CD8-positive, alpha-beta memory T cell (primary cell): ENCODE results near the gene CAPZB. TPM values are rescaled to one million over a fixed set of nuclear protein-coding genes. Genes with fewer than 3 reads are reported as not detected.

Experiments
- CTCF ChIA-PET: fragments of 350-600 bp; sonication (Branson Sonifier 250); formaldehyde crosslinking; loops from one replicate; lab custom pipeline; 2021; ENCODE audit warnings: antibody characterized with exemption; lab: Charles Lee
- POLR2A ChIA-PET: fragments of 350-600 bp; sonication (Branson Sonifier 250); formaldehyde crosslinking; loops from one replicate; lab custom pipeline; 2021; ENCODE audit warnings: antibody characterized with exemption; lab: Charles Lee
- DNase-seq, 5 donors: peaks; one replicate each; pipeline versions ENCODE4 v3.0.0 to v3.0.0-alpha.2; 2020 to 2022; ENCODE audit warnings: mixed read lengths in 1 of 5
- H3K27ac ChIP-seq: one replicate; pipeline ENCODE4 v1.7.0; 2013; ENCODE audit warnings: low read depth, mild to moderate bottlenecking, low read length, moderate library complexity
- H3K27me3 ChIP-seq: 2 replicates; pipeline ENCODE4 v1.7.0; 2013; ENCODE audit warnings: low read length, mild to moderate bottlenecking; ENCODE audit not compliant: insufficient read depth, poor library complexity, severe bottlenecking
- H3K36me3 ChIP-seq: 2 replicates; pipeline ENCODE4 v1.7.0; 2013; ENCODE audit warnings: mild to moderate bottlenecking, low read length, moderate library complexity; ENCODE audit not compliant: insufficient read depth
- H3K4me1 ChIP-seq: 2 replicates; pipeline ENCODE4 v1.7.0; 2013; ENCODE audit warnings: mild to moderate bottlenecking, low read length, moderate library complexity; ENCODE audit not compliant: insufficient read depth
- H3K4me3 ChIP-seq: 2 replicates; pipeline ENCODE4 v1.7.0; 2013; ENCODE audit warnings: mild to moderate bottlenecking, low read length
- H3K9me3 ChIP-seq: 2 replicates; pipeline ENCODE4 v1.7.0; 2013; ENCODE audit warnings: mild to moderate bottlenecking, low read length
- H3K27ac Mint-ChIP-seq, 8 donors: one replicate each; pipeline ENCODE4 v1.8.0; 2020 to 2021; ENCODE audit warnings: mixed read lengths in 8 of 8, mild to moderate bottlenecking in 6 of 8, inconsistent platforms in 3 of 8, moderate library complexity in 3 of 8
- H3K27me3 Mint-ChIP-seq, 2 donors: one replicate each; pipeline ENCODE4 v1.8.0; 2020 to 2021; ENCODE audit warnings: mixed read lengths in 2 of 2, mild to moderate bottlenecking in 1 of 2, moderate library complexity in 1 of 2
- H3K36me3 Mint-ChIP-seq, 3 donors: one replicate each; pipeline ENCODE4 v1.8.0; 2020 to 2021; ENCODE audit warnings: mixed read lengths in 3 of 3, inconsistent platforms in 1 of 3, mild to moderate bottlenecking in 1 of 3
- H3K4me1 Mint-ChIP-seq, 3 donors: one replicate each; pipeline ENCODE4 v1.8.0; 2020 to 2021; ENCODE audit warnings: mixed read lengths in 3 of 3, inconsistent platforms in 1 of 3, mild to moderate bottlenecking in 1 of 3
- H3K4me3 Mint-ChIP-seq, 7 donors: one replicate each; pipeline ENCODE4 v1.8.0; 2020 to 2021; ENCODE audit warnings: mixed read lengths in 7 of 7, mild to moderate bottlenecking in 6 of 7, moderate library complexity in 4 of 7, inconsistent platforms in 2 of 7
- H3K9me3 Mint-ChIP-seq, 5 donors: one replicate each; pipeline ENCODE4 v1.8.0; 2020 to 2022; ENCODE audit warnings: mixed read lengths in 5 of 5, mild to moderate bottlenecking in 3 of 5, moderate library complexity in 2 of 5, inconsistent platforms in 1 of 5
- polyA plus RNA-seq: library from polyadenylated mRNA; unstranded; fragments of 300-500 nt; fragmentation: Illumina TruSeq; gene quantifications from one replicate; pipeline ENCODE4 v1.2.3, GENCODE V29; 2021
- total RNA-seq, 2 experiments: library from RNA; stranded (reverse); gene quantifications; one replicate each; pipeline ENCODE4 v1.2.3, GENCODE V29; 2021

The CAPZB gene
- total and polyA plus RNA-seq, 3 experiments from 2014 or later = 284 to 540 (median 289) TPM

DNA sequence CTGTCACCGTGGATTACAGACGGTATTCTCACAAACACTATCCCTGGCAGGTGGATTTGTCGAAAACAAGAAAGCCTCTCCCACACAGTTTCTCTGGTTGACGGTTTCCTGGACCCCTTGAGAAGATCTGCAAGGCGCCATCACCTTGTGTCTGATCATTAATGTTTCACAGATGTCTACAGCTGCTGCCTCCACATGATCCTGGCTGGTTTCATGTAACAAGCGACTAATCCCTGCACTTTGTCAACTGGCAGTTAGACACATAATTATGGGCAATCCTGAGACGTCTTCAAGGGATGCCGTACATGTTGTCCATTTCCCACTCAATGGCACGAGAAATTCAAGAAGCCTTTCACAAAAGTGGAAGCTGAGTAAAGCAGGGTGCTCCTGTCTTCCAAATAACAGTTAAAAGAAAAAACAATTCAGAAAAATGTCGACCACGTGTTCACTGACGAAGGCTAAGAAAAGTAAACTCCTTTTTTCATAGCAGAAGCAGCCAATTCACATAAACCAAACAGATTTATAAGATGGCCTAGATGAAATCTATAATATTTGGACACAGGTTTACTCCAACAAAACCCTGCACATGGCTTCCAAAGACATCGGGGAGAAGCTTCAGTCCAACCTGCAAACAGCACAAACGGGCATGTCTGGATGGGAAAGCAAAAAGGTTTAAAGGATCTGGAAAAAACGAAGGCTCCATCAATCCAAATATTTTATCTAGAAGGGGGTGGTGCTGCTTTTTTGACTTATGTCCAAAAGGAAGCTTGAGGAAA, 52.2 kb downstream of the CAPZB start:
- POLR2A ChIA-PET = interaction anchor here (0.6 kb wide), 1 partner anchor 10 kb away, joined by 4 read pairs; no protein-coding TSS in a partner anchor
- no peak overlapping the region for H3K4me3 ChIP-seq
- DNase-seq = no peak
- peaks cover 5% of the 10 kb centered on the region for H3K36me3 ChIP-seq
- Mint-ChIP-seq H3K36me3 (peaks cover 0 to 54% (median 2%) of the 10 kb centered on the region in 3 donors), H3K9me3 (no peaks in the 10 kb centered on the region), H3K27me3 (no peaks in the 10 kb centered on the region), H3K4me1 (peaks cover 79 to 92% (median 86%) of the 10 kb centered on the region in 3 donors), H3K4me3 (peak overlapping the region in 6 of 7 donors; percentile 3 to 46 (median 28)), H3K27ac (peak overlapping the region; percentile 53 to 87 (median 78))
- CTCF ChIA-PET = interaction anchor here (1.0 kb wide), 1 partner anchor 8 kb away, joined by 4 read pairs; no protein-coding TSS in a partner anchor
- no peaks in the 10 kb centered on the region for H3K27me3 ChIP-seq
- peaks cover 84% of the 10 kb centered on the region for H3K4me1 ChIP-seq
- no peaks in the 10 kb centered on the region for H3K9me3 ChIP-seq
- no peak overlapping the region for H3K27ac ChIP-seq

DNA sequence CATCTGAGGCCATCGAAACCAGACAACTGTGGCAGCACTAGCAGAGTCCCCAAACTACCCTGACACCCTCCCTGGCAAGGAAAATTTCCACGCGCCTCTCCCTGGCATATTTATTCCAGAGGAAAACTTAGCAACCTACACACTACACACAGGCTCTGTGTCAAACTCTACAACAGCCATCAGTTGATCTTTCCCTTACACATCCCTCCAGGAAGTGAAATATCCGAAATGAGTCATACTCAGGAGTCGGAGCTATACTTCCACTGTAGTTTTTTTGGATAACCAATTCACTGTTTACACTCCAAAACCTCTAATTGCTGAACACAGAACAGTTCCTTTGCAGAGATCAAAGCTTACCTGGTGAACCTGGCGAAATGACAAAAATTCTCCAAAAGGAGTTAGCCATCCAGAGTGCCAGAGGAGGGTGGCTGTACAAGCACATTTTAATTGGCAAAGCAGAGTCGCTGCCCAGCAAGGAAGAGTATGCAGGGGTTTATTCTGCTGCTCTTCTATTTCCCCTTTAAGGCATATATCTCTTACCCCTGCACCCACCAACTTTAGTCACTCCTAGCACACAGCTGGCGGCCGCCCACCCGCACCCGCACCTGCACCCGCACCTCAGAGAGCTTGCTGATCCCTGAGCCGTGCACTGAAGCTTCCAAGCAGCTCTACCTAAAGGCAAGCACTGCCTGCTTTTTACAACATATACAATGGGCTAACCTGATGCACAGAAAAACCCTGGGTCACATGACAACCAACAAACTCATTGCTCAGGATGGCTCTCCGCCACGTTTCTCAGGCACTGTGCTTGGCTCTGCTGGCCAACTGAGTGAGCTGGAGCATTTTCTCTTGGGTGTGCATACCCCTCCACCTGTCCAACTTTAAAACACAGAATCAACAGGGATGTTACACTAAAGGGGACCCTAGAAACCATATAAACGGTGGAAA, 54.9 kb downstream of the CAPZB start:
- Mint-ChIP-seq H3K36me3 (peaks cover 0 to 47% (median 0%) of the 10 kb centered on the region in 3 donors), H3K27ac (peak overlapping the region; percentile 48 to 87 (median 72)), H3K27me3 (no peaks in the 10 kb centered on the region), H3K4me3 (peak overlapping the region in 6 of 7 donors; percentile 22 to 81 (median 40)), H3K4me1 (peaks cover 78 to 92% (median 86%) of the 10 kb centered on the region in 3 donors), H3K9me3 (no peaks in the 10 kb centered on the region)
- Histone ChIP-seq H3K4me3 (no peak overlapping the region), H3K4me1 (peaks cover 84% of the 10 kb centered on the region), H3K36me3 (peaks cover 4% of the 10 kb centered on the region), H3K27ac (no peak overlapping the region), H3K9me3 (no peaks in the 10 kb centered on the region), H3K27me3 (no peaks in the 10 kb centered on the region)
- POLR2A ChIA-PET = no interaction called here
- DNase-seq = no peak
- CTCF ChIA-PET = interaction anchor here (1.1 to 1.4 kb wide), 3 partner anchors 10 to 221 kb away, joined by 3 read pairs; no protein-coding TSS in a partner anchor

DNA sequence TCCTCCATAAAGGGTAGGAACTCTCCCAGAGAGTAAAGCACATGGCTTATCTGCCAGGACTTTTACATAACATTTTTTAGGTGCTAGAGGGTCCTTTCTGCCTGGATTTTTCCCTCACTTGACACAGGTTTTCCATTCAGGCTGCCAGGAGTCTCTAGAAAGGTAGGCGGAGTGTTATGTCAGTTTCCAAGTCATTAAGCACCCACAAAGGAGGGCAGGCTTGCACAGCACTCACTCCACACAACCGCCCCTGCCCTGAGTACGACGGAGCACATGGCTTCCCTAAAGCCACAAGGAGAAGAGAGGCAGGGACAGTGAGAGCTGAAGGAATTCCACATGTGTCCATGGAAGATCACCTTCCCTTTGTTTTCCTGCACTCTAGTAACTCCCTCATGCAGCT, 55.7 kb downstream of the CAPZB start:
- Histone ChIP-seq H3K4me1 (peaks cover 86% of the 10 kb centered on the region), H3K27me3 (no peaks in the 10 kb centered on the region), H3K27ac (no peak overlapping the region), H3K4me3 (no peak overlapping the region), H3K36me3 (peaks cover 4% of the 10 kb centered on the region), H3K9me3 (no peaks in the 10 kb centered on the region)
- no peak for DNase-seq
- Mint-ChIP-seq H3K9me3 (no peaks in the 10 kb centered on the region), H3K4me1 (peaks cover 81 to 92% (median 86%) of the 10 kb centered on the region in 3 donors), H3K27ac (peak overlapping the region in 7 of 8 donors; percentile 48 to 85 (median 72)), H3K4me3 (peak overlapping the region in 6 of 7 donors; percentile 22 to 81 (median 34)), H3K27me3 (no peaks in the 10 kb centered on the region), H3K36me3 (peaks cover 0 to 47% (median 0%) of the 10 kb centered on the region in 3 donors)
- ChIA-PET POLR2A (no interaction called here), CTCF (interaction anchor here (1.1 to 1.7 kb wide), 3 partner anchors 9 to 88 kb away, joined by 3 read pairs; no protein-coding TSS in a partner anchor)

- Mint-ChIP-seq H3K27me3 (no peaks in the 10 kb centered on the region), H3K27ac (peak overlapping the region in 5 of 8 donors; percentile 48 to 89 (median 72)), H3K9me3 (no peaks in the 10 kb centered on the region), H3K4me3 (peak overlapping the region in 2 of 7 donors; percentile 9 to 40), H3K36me3 (peaks cover 0 to 35% (median 0%) of the 10 kb centered on the region in 3 donors), H3K4me1 (peaks cover 76 to 93% (median 85%) of the 10 kb centered on the region in 3 donors)
- no peak for DNase-seq
- Histone ChIP-seq H3K27me3 (no peaks in the 10 kb centered on the region), H3K27ac (no peak overlapping the region), H3K4me1 (peaks cover 82% of the 10 kb centered on the region), H3K36me3 (peaks cover 4% of the 10 kb centered on the region), H3K9me3 (no peaks in the 10 kb centered on the region), H3K4me3 (no peak overlapping the region)
- POLR2A ChIA-PET = no interaction called here
- CTCF ChIA-PET = no interaction called here
These were observed 58.1 kb downstream of the CAPZB start for GRCh38 chr1:19427087-19427781.

- POLR2A ChIA-PET = no interaction called here
- Histone ChIP-seq H3K36me3 (peaks cover 4% of the 10 kb centered on the region), H3K4me3 (no peak overlapping the region), H3K27ac (no peak overlapping the region), H3K9me3 (no peaks in the 10 kb centered on the region), H3K4me1 (peaks cover 84% of the 10 kb centered on the region), H3K27me3 (no peaks in the 10 kb centered on the region)
- Mint-ChIP-seq H3K9me3 (no peaks in the 10 kb centered on the region), H3K27ac (peak overlapping the region; percentile 3 to 89 (median 71)), H3K4me3 (peak overlapping the region in 5 of 7 donors; percentile 18 to 74 (median 40)), H3K4me1 (peaks cover 81 to 95% (median 92%) of the 10 kb centered on the region in 3 donors), H3K27me3 (no peaks in the 10 kb centered on the region), H3K36me3 (peaks cover 0 to 35% (median 0%) of the 10 kb centered on the region in 3 donors)
- CTCF ChIA-PET = no interaction called here
- no peak for DNase-seq
These were observed 58.8 kb downstream of the CAPZB start for GRCh38 chr1:19426294-19427086.

DNA sequence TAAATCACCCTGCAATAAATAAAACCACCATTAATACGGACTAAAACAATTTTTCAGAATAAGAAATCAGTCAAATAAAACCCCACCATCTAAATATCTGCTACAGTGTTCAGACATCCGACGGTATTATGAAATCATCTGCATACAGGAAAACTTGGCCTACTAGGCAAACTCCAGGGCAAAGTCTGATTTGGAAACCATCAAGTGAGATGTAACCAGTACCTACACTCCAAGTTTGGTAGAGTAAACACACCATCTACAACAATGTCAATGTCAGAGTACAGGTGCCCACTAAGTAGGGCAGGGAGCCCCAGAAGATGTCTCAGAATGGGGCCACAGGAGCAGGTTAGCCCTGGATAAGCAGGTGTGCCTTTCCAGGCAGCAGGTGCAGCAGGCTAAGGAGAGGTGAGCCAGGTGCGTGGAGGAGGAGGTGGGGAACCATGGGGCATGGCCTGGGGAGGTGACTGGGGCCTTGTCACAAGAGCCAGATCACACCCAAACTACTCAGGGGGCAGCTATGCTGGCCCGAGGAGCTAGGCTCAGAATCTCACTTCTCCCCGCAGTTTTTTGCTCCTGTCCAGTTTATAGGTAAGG, 59.6 kb downstream of the CAPZB start:
- ChIA-PET CTCF (no interaction called here), POLR2A (no interaction called here)
- H3K36me3 Mint-ChIP-seq = peaks cover 0 to 38% (median 0%) of the 10 kb centered on the region in 3 donors
- H3K4me1 Mint-ChIP-seq = peaks cover 86 to 98% (median 97%) of the 10 kb centered on the region in 3 donors
- H3K9me3 ChIP-seq = no peaks in the 10 kb centered on the region
- H3K27me3 ChIP-seq = no peaks in the 10 kb centered on the region
- H3K27ac ChIP-seq = no peak overlapping the region
- H3K27ac Mint-ChIP-seq = peak overlapping the region in 7 of 8 donors; percentile 50 to 89 (median 73)
- peaks cover 87% of the 10 kb centered on the region for H3K4me1 ChIP-seq
- peaks cover 4% of the 10 kb centered on the region for H3K36me3 ChIP-seq
- no peak for DNase-seq
- no peak overlapping the region for H3K4me3 ChIP-seq
- H3K27me3 Mint-ChIP-seq = no peaks in the 10 kb centered on the region
- no peaks in the 10 kb centered on the region for H3K9me3 Mint-ChIP-seq
- peak overlapping the region in 5 of 7 donors; percentile 13 to 74 (median 32) for H3K4me3 Mint-ChIP-seq
